Urothelium cell line (cell line): ENCODE results near the gene TNIP2.

ENCODE experiments used
- DNase-seq: peaks from one replicate; pipeline ENCODE4 v3.0.0; 2011; ENCODE audit warnings: low spot score, mixed read lengths
- FAIRE-seq: peaks from 2 replicates; lab custom pipeline; 2011; peaks lifted over from hg19 to GRCh38; lab: Jason Lieb, UNC

The TNIP2 gene

DNA sequence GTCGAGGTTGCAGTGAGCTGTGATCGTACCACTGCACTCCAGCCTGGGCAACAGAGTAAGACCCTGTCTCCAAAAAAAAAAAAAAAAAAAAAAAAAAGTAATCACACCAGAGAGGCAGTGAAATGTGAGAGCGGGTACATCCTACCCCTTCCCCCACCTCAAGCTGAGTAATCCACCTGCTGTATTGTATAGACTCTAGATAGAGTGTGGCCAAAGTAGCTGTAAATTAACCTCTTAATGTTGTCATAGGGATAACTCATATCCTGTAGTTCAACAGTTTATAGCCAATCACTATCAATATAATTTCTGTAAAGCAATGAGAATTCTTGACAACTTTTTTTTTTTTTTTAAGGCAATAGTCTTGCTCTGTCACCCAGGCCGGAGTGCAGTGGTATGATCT lies 30.8 kb downstream of the TNIP2 start:
- no peak for DNase-seq

DNA sequence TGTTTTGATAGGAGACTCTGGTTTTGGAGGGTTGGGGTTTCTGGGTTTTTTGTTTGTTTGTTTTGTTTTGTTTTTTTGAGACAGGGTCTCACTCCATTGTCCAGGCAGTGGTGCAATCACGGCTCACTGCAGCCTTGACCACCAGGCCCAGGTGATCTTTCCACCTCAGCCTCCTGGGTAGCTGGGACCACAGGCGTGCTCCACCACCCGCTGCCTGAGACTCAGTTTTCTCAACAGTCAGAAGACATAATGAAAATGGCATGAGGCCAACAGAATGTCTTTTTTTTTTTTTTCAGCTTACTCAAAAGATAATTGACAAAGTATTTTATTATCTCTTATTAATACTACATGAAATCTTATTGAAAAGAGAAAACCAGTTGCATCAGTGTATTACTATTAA lies 32.4 kb downstream of the TNIP2 start:
- FAIRE-seq: no peak
- no peak for DNase-seq

More for the DNA sequence above, 30.8 kb downstream of the TNIP2 start:
- no peak for FAIRE-seq

DNA sequence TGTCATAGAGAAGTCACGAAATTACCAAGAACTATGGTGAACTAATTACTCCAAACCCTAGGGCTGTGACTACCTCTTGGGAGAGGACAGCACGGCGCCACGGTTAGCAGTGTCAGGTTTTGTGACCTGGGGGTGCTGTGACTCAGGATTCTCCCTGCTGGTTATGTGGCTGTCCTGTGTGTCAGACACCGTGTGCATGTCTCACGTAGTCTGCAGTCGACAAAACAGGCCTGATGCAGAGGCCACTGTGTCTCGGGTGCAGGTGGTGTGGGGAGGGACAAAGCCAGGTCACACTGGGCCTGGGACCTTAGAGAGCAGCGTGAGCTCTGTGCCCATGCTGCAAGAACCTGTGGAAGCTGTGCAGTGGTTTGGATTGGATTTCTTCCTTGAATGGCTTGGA lies 34.1 kb downstream of the TNIP2 start:
- DNase-seq (no peak), FAIRE-seq (no peak)

DNA sequence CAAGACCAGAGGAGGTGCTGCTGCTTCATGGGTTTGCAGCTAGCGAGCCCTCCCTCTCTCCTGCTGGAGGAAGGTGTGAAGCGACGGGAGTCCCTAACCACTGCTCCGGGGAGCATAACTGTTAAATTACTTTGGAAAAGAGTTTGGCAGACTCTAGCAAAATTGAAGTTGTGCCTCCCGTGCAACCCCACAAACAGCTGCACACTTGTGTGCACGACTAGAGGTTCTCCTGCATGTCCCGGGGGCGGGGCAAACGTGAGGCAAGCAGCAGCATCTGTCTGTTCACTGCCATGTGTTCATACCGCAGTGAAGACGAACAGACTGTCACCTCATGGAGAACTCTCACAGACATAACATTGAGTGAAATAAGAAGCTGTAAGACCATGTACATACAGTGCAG lies 34.5 kb downstream of the TNIP2 start:
- FAIRE-seq: no peak
- no peak for DNase-seq

DNA sequence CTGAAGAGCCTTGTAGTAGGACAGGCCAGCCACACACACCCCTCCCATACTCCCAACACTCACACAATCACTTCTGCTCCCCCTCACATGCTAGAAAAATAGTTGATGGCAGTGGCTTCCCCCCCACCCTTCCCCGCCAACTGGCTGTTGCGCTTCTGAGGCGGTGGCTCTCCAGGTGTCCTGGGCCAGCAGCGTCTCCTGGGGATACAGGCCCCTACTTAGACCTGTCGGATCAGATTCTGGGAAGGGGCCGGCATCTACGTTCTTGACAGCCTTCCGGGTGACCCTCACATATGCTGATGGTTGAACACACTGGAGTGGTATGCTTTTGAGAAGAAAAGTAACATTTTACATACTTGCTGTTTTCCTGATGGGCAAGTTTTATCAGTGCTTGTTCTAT lies 39.9 kb downstream of the TNIP2 start:
- FAIRE-seq: no peak
- no peak for DNase-seq

DNA sequence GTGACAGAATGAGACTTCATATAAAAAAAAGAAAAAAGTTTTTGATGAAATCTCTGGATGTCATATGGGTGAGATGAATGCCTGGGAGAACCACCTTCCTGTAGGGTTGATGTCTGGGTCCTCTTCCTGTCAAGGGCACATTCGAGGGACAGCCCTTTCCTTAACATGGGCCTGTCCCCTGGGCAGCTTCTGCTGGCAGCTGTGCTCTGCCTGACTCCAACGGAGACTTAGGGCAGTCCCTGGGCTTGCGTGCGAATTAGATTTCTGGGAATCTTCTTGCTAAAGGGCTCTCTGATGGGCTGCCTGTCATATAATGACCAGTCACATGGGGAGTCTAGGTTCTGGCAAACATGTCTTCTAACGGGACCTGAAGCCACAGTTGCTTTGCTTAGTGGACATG lies 40.7 kb downstream of the TNIP2 start:
- no peak for FAIRE-seq
- no peak for DNase-seq

DNA sequence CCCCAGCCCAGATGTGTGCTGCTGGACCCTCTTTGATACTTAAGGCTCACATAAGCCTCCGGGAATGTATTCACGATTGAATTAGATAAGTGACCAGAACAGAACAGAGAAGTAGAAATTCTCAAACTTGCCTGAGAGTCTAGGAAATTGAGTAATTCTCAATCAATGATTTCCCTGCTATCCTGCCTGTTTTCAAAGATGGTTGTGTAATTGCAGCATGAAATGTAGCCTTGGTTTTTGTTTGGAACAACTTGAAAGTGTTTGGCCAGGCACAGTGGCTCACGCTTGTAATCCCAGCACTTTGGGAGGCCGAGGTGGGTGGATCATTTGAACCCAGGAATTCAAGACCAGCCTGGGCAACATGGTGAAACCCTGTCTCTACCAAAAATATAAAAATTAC lies 41.2 kb downstream of the TNIP2 start:
- DNase-seq (no peak), FAIRE-seq (no peak)

DNA sequence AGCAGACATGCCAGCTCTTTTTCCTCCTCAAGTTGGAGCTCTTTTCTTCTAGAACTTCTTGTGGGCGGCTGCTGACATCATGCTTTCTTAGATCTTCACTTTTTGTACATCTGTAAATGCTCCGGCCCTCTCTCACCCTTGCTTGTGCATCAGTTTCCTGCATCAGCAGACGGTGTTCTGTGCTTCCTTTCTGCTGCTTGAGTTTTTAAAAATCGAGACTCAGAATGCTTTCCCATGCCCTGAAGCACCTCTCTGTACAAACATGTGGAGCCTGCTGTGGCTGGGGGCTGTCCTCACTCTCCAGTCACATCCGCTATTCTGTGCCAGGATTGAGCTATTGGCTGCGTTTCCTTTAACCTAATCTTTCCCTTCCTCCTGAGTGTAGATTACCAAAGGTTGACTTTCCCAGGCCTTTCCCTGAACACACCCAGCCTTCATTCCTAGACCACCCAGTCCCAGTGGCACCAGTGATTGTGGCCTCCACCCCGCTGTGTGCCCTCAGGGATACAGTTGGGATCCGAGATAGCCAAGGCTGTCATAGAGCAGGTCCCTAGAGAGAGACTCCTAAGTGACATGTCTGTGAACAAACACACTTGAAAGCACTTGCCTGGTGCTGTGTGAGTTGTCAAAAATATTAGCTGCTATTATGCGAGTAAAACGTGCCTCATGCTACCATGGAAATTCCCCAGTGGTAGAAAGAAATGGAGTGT lies 41.9 kb downstream of the TNIP2 start:
- DNase-seq (no peak), FAIRE-seq (no peak)

DNA sequence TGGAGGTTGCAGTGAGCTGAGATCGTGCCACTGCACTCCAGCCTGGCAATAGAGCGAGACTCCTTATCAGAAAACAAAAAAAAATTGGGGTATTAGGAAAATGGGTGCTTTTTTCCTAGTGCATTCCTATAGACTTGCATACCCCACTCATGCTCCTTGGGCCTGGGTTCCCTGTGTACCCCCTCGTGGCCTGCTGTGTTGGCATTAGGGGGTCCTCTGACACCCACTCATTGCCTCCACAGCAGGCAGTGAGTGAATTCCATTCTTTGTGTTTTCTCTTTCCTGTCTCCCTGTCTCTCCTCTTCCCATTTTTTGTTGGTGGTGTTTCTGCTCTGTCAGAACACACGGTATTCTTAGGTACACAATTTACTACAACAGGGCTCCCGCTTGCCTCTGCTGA lies 42.8 kb downstream of the TNIP2 start:
- DNase-seq (no peak), FAIRE-seq (no peak)

DNA sequence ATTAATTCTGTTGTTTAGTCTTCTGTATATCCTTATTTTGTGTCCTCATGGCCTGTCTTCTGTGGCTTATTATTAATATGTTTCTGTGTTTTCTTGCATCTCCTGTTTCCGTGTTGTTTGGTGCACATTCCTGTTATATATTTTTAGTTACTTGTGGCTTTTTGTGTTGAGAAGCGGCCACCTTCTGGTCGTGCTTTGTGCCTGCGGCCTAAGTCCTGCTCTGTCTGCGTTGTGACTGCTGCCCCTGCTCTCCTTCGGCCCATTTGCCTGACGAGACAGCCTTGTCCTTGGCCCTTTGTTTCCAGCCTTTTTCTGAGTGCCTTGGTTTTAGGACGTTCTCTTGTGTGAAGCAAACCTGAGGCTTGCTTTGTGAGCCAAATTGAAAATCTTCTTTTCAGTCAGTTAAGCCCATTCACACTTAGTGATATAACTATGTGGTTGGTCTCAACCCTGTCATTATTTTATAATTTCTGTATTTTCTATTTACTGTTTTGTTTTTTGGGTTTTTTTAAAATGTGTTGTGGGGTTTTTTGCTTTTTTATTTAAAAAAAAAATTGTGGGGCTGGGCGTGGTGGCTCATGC lies 43.8 kb downstream of the TNIP2 start:
- DNase-seq (peak; percentile 11), FAIRE-seq (no peak)

DNA sequence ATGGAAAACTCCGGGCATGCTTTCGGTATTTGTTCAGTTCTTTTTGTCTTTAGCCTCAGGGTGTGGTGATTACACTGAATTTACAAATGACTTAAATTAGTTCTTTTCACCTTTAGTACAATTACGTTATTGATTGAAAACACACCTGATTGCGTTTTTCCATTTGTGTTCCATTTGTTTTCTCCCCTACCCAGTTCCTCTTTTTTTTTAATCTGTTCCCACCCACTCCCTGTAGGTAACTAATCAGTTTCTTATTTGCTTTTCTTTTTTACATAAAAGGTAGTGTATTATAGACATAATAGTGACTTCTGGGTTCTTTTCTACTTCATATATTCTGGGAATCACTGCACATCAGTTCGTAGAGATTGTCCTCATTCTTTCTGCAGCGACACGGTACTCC lies 53.4 kb downstream of the TNIP2 start:
- FAIRE-seq (no peak), DNase-seq (no peak)

DNA sequence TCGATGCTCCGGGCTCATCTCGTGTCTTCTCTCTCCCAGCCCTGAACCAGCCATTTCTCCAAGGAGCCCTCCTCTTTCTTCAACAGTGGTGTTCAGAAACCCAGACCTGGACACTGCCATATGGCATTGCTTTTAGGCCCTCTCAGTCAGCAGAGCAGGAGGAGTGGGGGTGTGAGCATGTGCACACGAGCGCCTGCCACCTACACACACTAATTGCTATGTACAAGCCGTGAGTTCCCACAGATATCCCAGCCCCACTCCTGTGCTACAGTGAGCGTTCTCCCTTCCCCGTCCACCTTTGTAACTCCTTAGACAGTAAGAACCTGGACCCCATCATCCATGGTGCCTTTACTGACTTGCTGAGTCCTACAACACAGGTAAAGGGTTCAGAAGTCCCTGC lies 53.8 kb downstream of the TNIP2 start:
- no peak for DNase-seq
- FAIRE-seq: no peak

DNA sequence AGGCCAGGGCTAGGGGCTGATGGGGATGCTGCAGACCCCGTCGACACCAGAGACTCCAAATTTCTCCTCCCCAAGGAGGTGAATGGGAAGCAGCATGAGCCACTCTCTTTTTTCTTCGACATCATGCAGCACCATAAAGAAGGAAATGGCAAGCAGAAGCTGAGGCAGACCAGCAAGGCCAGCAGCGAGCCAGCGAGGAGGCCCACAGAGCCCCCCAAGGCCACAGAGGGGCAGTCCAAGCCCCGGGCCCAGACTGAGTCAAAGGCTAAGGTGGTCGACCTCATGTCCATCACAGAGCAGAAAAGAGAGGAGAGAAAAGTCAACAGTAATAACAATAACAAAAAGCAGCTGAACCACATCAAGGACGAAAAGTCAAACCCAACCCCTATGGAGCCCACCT lies 56.1 kb downstream of the TNIP2 start:
- FAIRE-seq (no peak), DNase-seq (no peak)

DNA sequence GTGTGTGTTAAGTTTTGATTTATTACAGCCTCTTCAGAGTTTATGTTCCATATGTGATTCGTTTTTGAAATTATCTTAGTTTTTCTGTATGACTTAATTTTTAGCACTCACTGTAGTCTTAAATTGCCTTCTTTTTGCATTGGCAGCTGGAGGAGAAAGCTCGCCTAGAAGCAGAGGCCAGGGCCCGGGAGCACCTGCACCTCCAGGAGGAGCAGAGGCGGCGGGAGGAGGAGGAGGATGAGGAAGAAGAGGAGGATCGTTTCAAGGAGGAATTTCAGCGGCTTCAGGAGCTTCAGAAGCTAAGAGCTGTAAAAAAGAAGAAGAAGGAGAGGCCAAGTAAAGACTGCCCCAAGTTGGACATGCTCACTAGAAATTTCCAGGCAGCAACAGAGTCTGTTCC lies 56.6 kb downstream of the TNIP2 start:
- no peak for FAIRE-seq
- DNase-seq: no peak

DNA sequence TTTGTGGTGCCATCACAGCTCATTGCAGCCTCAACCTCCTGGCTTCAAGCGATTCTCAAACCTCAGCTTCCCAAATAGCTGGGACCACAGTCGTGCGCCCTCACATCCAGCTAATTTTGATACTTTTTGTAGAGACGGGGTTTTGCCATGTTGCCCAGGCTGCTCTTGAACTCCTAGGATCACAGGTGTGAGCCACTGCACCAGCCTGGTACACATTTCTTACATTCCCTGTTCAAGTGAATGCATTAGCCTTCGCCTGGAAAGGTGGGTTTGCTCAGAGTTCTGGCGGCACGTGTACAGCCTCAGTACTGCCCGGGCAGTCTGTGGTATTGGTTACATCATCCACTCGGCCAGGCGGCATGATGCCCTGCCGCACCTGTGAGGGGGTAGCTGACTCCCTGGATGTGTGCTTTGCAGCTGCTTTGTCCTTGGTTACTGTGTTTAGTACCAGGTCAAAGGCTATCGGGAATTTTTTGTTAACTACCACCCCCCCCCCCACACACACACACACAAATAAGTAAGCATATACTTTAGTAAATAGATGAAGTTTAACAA lies 57.1 kb downstream of the TNIP2 start:
- FAIRE-seq: no peak
- no peak for DNase-seq

DNA sequence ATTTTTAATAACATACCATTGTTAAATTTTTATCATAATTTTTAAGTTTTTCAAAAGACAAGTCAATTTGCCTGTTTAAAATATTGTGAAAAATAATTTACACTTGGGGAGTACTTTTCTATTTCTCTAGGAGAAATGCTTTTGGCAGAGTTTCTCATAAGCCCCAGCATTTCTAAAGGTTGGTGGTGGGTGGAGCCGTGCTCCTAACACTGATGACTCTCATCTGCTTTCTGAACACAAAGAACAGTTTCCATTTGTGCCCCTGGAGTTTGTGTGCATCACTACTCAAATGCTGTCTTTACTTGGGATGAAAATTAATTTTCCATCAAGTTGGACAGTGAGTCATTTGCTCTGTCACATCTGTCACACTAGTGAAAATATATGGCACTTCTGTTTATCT lies 57.6 kb downstream of the TNIP2 start:
- no peak for DNase-seq
- no peak for FAIRE-seq

DNA sequence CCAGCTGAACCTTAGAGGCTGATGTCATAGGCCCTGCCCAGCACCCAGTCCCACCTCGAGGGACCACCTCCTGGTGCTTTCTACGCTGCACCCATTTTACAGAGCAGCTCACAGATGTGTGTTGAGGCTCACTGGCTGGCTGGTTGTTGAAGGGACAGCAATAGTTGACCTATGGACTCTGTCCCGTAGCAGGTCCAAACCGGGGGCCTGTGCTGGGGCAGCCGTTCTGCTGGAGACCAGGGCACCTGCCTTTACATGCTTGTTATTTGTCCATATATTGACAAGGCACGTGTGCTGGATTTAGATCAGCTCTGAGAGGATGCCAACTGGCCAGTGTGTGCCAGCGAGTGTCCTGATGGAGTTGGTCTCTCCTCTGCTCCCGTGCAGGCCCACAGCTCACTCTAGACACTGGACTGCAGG lies 58.1 kb downstream of the TNIP2 start:
- DNase-seq (no peak), FAIRE-seq (no peak)

DNA sequence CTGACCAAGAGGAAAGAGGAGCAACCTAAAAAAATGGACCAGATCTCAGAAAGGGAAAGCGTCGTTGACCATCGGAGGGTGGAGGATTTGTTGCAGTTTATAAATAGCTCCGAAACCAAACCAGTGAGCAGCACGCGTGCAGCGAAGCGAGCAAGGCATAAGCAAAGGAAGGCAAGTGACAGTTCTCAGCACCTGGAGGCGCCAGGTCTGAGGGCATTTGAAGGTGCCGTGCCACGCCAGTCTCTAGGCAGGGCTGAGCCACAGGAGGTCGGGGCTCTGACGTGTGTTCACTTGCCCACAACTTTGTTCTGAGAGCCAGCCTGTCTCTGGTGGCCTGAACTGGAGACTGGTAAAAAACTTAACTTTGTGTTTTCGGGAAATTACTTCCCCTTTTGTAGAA lies 59.7 kb downstream of the TNIP2 start:
- FAIRE-seq: no peak

DNA sequence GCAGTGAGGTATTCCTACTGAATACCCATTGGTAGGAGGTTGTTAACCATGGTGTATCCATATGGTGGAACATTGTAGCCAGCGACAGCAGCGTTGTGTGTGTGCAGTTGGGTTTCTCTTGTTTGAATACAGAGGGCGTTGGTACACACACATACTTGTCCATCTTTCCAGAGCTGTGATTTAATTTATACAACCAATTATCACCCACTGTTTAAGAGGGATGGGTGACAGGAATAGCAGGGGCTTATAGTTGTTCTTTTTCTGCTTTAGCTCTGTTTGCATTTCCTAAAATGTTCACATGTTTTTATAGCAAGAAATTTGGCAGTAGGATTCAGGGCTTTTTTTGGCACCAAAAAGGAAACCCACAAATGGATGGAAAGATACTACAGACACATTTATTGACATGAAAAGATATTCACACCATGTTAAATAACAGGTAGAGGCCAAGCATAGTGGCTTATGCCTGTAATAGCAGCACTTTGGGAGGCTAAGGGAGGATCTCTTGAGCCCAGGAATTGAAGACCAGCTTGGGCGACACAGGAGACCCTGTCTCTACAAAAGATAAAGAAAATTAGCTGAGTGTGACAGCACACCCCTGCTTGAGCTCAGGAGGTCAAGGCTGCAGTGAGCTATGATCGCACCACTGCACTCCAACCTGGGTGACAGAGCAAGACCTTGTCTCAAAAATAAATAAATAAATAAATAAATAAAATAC lies 60.6 kb downstream of the TNIP2 start:
- no peak for FAIRE-seq

More for the DNA sequence above, 59.7 kb downstream of the TNIP2 start:
- DNase-seq: no peak

DNA sequence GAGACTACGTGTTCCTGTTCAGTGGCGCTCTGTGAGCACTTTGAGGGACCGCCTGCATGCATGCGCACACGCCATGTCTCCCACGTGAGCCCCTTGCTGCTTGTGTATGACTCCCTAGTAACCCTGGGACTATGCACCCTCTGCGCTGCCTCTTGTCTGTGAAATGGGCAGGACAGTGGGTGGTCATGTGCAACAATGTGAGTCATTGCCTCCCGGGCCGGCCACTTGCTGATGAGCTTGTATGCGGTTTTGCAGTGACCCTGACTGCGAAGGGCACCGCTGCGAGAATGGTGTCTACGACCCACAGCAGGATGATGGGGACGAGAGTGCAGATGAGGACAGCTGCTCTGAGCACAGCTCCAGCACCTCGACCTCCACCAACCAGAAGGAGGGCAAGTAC lies 61.4 kb downstream of the TNIP2 start:
- FAIRE-seq (no peak), DNase-seq (no peak)

More for the DNA sequence above, 60.6 kb downstream of the TNIP2 start:
- no peak for DNase-seq

DNA sequence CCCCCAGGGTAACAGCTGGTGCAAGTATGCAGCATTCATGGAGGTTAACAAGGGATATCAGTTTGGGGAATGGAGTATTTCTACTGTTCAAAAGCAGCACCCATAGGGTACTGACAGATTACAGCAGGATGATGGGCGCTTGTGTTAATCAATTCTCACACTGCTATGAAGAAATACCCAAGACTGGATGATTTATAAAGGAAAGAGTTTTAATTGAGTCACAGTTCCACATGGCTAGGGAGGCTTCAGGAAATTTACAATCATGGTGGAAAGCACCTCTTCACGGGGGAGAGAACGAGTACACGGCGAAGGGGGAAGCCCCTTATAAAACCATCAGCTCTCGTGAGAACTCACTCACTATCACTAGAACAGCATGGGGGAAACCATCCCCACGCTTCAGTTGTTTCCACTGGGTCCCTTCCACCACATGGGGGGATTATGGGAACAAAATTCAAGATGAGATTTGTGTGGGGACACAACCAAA lies 64.1 kb downstream of the TNIP2 start:
- DNase-seq: no peak
- no peak for FAIRE-seq
